Naive B cell (primary cell): ENCODE measurements around the gene SPTBN5. TPM values are rescaled to one million over a fixed set of nuclear protein-coding genes. Genes with fewer than 3 reads are reported as not detected.

Experiments used
- ATAC-seq, 2 donors: fragments of 150-1000 bp; cut with Tn5 transposase; 2 replicates each; pipeline ENCODE4 v1.10.0; 2021; ENCODE audit warnings: low read depth in 2 of 2, mild to moderate bottlenecking in 2 of 2, moderate library complexity in 2 of 2
- DNase-seq: peaks from one replicate; pipeline ENCODE4 v3.0.0; 2022
- H3K27ac Mint-ChIP-seq, 6 donors: one replicate each; pipeline ENCODE4 v1.8.0; 2020 to 2022; ENCODE audit warnings: mild to moderate bottlenecking in 6 of 6, mixed read lengths in 6 of 6, moderate library complexity in 5 of 6, inconsistent platforms in 2 of 6
- H3K27me3 Mint-ChIP-seq, 3 donors: one replicate each; pipeline ENCODE4 v1.8.0; 2021 to 2022; ENCODE audit warnings: mixed read lengths in 3 of 3, mild to moderate bottlenecking in 1 of 3
- H3K36me3 Mint-ChIP-seq, 2 donors: one replicate each; pipeline ENCODE4 v1.8.0; 2020 to 2022; ENCODE audit warnings: mixed read lengths in 2 of 2, inconsistent platforms in 1 of 2, mild to moderate bottlenecking in 1 of 2
- H3K4me1 Mint-ChIP-seq, 3 donors: one replicate each; pipeline ENCODE4 v1.8.0; 2020 to 2022; ENCODE audit warnings: mixed read lengths in 3 of 3, inconsistent platforms in 1 of 3, mild to moderate bottlenecking in 1 of 3, moderate library complexity in 1 of 3
- H3K4me3 Mint-ChIP-seq, 8 donors: one replicate each; pipeline ENCODE4 v1.8.0; 2020 to 2022; ENCODE audit warnings: mild to moderate bottlenecking in 8 of 8, mixed read lengths in 8 of 8, moderate library complexity in 8 of 8, inconsistent platforms in 2 of 8
- H3K9me3 Mint-ChIP-seq, 7 donors: one replicate each; pipeline ENCODE4 v1.8.0; 2020 to 2022; ENCODE audit warnings: mixed read lengths in 7 of 7, mild to moderate bottlenecking in 5 of 7, inconsistent platforms in 2 of 7, moderate library complexity in 1 of 7
- polyA plus RNA-seq, 6 donors: library from polyadenylated mRNA; unstranded; fragments of 300-500 nt; fragmentation: Illumina TruSeq; gene quantifications; one replicate each; pipeline ENCODE4 v1.2.3, GENCODE V29; 2021; ENCODE audit warnings: low read depth in 6 of 6

Gene SPTBN5
- polyA plus RNA-seq, 6 donors from 2014 or later, result not detected

- Mint-ChIP-seq H3K4me3 (peak overlapping the region in 7 of 8 donors; percentile 69 to 89 (median 81)), H3K4me1 (peaks cover 27 to 54% (median 54%) of the 10 kb centered on the region in 3 donors), H3K27ac (peak overlapping the region; percentile 49 to 96 (median 88)), H3K27me3 (no peaks in the 10 kb centered on the region), H3K9me3 (no peaks in the 10 kb centered on the region), H3K36me3 (no peaks in the 10 kb centered on the region)
- no peak for ATAC-seq
- DNase-seq, result no peak
Measured at GRCh38 chr15:41894251-41894790, 468 bp upstream of the SPTBN5 start.

- ATAC-seq, result peak; percentile 46 to 57
- Mint-ChIP-seq H3K4me1 (peaks cover 36 to 69% (median 68%) of the 10 kb centered on the region in 3 donors), H3K4me3 (peak overlapping the region in 7 of 8 donors; percentile 9 to 85 (median 64))
Measured at GRCh38 chr15:41892621-41893421, 1.0 kb downstream of the SPTBN5 start.

GRCh38 chr15:41891946-41892345 is 1.9 kb downstream of the SPTBN5 start:
- H3K27ac Mint-ChIP-seq, result peak overlapping the region in 4 of 6 donors; percentile 26 to 93 (median 49)
- H3K4me3 Mint-ChIP-seq, result peak overlapping the region in 1 of 8 donors; percentile 85

More at GRCh38 chr15:41892621-41893421, 1.0 kb downstream of the SPTBN5 start:
- Mint-ChIP-seq H3K9me3 (peaks cover 0 to 4% (median 0%) of the 10 kb centered on the region in 7 donors), H3K36me3 (no peaks in the 10 kb centered on the region), H3K27ac (peak overlapping the region in 5 of 6 donors; percentile 26 to 93 (median 82)), H3K27me3 (no peaks in the 10 kb centered on the region)
- peak; percentile 33 for DNase-seq

GRCh38 chr15:41891226-41891625 is 2.6 kb downstream of the SPTBN5 start:
- no peaks in the 10 kb centered on the region for H3K27me3 Mint-ChIP-seq
- peaks cover 0 to 4% (median 0%) of the 10 kb centered on the region in 7 donors for H3K9me3 Mint-ChIP-seq
- peaks cover 40 to 73% (median 71%) of the 10 kb centered on the region in 3 donors for H3K4me1 Mint-ChIP-seq
- peak overlapping the region in 2 of 6 donors; percentile 37 to 42 for H3K27ac Mint-ChIP-seq
- H3K4me3 Mint-ChIP-seq, result peak overlapping the region in 1 of 8 donors; percentile 25
- ATAC-seq (no peak), DNase-seq (no peak)
- H3K36me3 Mint-ChIP-seq, result no peaks in the 10 kb centered on the region

More at GRCh38 chr15:41891946-41892345, 1.9 kb downstream of the SPTBN5 start:
- H3K36me3 Mint-ChIP-seq, result no peaks in the 10 kb centered on the region
- DNase-seq (no peak), ATAC-seq (no peak)
- no peaks in the 10 kb centered on the region for H3K27me3 Mint-ChIP-seq
- peaks cover 40 to 76% (median 71%) of the 10 kb centered on the region in 3 donors for H3K4me1 Mint-ChIP-seq
- peaks cover 0 to 4% (median 0%) of the 10 kb centered on the region in 7 donors for H3K9me3 Mint-ChIP-seq

- DNase-seq (no peak), ATAC-seq (no peak)
- Mint-ChIP-seq H3K27me3 (no peaks in the 10 kb centered on the region), H3K4me1 (peaks cover 38 to 69% (median 65%) of the 10 kb centered on the region in 3 donors), H3K4me3 (peak overlapping the region in 2 of 8 donors; percentile 21 to 44), H3K9me3 (peaks cover 0 to 4% (median 0%) of the 10 kb centered on the region in 7 donors), H3K27ac (peak overlapping the region in 2 of 6 donors; percentile 29 to 47), H3K36me3 (no peaks in the 10 kb centered on the region)
Measured at GRCh38 chr15:41890050-41890690, 3.7 kb downstream of the SPTBN5 start.

- Mint-ChIP-seq H3K27me3 (no peaks in the 10 kb centered on the region), H3K27ac (peak overlapping the region in 5 of 6 donors; percentile 50 to 81 (median 60)), H3K4me1 (peaks cover 34 to 56% (median 55%) of the 10 kb centered on the region in 3 donors), H3K4me3 (peak overlapping the region in 5 of 8 donors; percentile 47 to 71 (median 50)), H3K36me3 (no peaks in the 10 kb centered on the region), H3K9me3 (peaks cover 0 to 4% (median 0%) of the 10 kb centered on the region in 7 donors)
- peak; percentile 38 to 41 for ATAC-seq
- no peak for DNase-seq
Measured at GRCh38 chr15:41888662-41889253, 5.1 kb downstream of the SPTBN5 start.

GRCh38 chr15:41887893-41888292 is 6.0 kb downstream of the SPTBN5 start:
- Mint-ChIP-seq H3K4me1 (peaks cover 33 to 53% (median 52%) of the 10 kb centered on the region in 3 donors), H3K9me3 (peaks cover 0 to 4% (median 0%) of the 10 kb centered on the region in 7 donors), H3K4me3 (peak overlapping the region in 4 of 8 donors; percentile 34 to 66 (median 48)), H3K36me3 (no peaks in the 10 kb centered on the region), H3K27ac (peak overlapping the region in 3 of 6 donors; percentile 59 to 78 (median 60)), H3K27me3 (no peaks in the 10 kb centered on the region)
- no peak for DNase-seq
- ATAC-seq, result no peak

- ATAC-seq, result no peak
- peaks cover 0 to 4% (median 0%) of the 10 kb centered on the region in 7 donors for H3K9me3 Mint-ChIP-seq
- H3K4me3 Mint-ChIP-seq, result peak overlapping the region in 5 of 8 donors; percentile 25 to 44 (median 36)
- H3K27ac Mint-ChIP-seq, result peak overlapping the region in 4 of 6 donors; percentile 27 to 71 (median 62)
- H3K4me1 Mint-ChIP-seq, result peaks cover 29 to 50% (median 47%) of the 10 kb centered on the region in 3 donors
- no peaks in the 10 kb centered on the region for H3K36me3 Mint-ChIP-seq
- DNase-seq, result no peak
- H3K27me3 Mint-ChIP-seq, result peaks cover 0 to 6% (median 0%) of the 10 kb centered on the region in 3 donors
Measured at GRCh38 chr15:41887161-41887560, 6.7 kb downstream of the SPTBN5 start.

GRCh38 chr15:41886741-41887140 is 7.1 kb downstream of the SPTBN5 start:
- Mint-ChIP-seq H3K4me1 (peaks cover 28 to 50% (median 43%) of the 10 kb centered on the region in 3 donors), H3K4me3 (no peak overlapping the region), H3K27me3 (peaks cover 0 to 6% (median 0%) of the 10 kb centered on the region in 3 donors), H3K36me3 (no peaks in the 10 kb centered on the region), H3K9me3 (peaks cover 0 to 4% (median 0%) of the 10 kb centered on the region in 7 donors), H3K27ac (peak overlapping the region in 1 of 6 donors; percentile 71)
- no peak for DNase-seq
- ATAC-seq, result no peak

- no peak overlapping the region for H3K4me3 Mint-ChIP-seq
Measured at GRCh38 chr15:41885841-41886240, 8.0 kb downstream of the SPTBN5 start.

GRCh38 chr15:41885321-41885720 is 8.5 kb downstream of the SPTBN5 start:
- DNase-seq (no peak), ATAC-seq (no peak)
- Mint-ChIP-seq H3K4me1 (peaks cover 37 to 56% (median 42%) of the 10 kb centered on the region in 3 donors), H3K27ac (peak overlapping the region in 1 of 6 donors; percentile 58), H3K9me3 (peaks cover 0 to 4% (median 0%) of the 10 kb centered on the region in 7 donors), H3K36me3 (no peaks in the 10 kb centered on the region), H3K27me3 (peaks cover 8 to 19% (median 14%) of the 10 kb centered on the region in 3 donors), H3K4me3 (no peak overlapping the region)

More at GRCh38 chr15:41885841-41886240, 8.0 kb downstream of the SPTBN5 start:
- ATAC-seq (no peak), DNase-seq (no peak)
- peaks cover 5 to 13% (median 8%) of the 10 kb centered on the region in 3 donors for H3K27me3 Mint-ChIP-seq
- peak overlapping the region in 1 of 6 donors; percentile 58 for H3K27ac Mint-ChIP-seq
- H3K4me1 Mint-ChIP-seq, result peaks cover 33 to 56% (median 42%) of the 10 kb centered on the region in 3 donors
- no peaks in the 10 kb centered on the region for H3K36me3 Mint-ChIP-seq
- H3K9me3 Mint-ChIP-seq, result peaks cover 0 to 4% (median 0%) of the 10 kb centered on the region in 7 donors

- Mint-ChIP-seq H3K9me3 (peaks cover 0 to 4% (median 0%) of the 10 kb centered on the region in 7 donors), H3K27ac (no peak overlapping the region), H3K36me3 (no peaks in the 10 kb centered on the region), H3K27me3 (peaks cover 11 to 25% (median 21%) of the 10 kb centered on the region in 3 donors), H3K4me1 (peaks cover 35 to 50% (median 37%) of the 10 kb centered on the region in 3 donors), H3K4me3 (peak overlapping the region in 3 of 8 donors; percentile 45 to 58 (median 48))
- DNase-seq (no peak), ATAC-seq (no peak)
Measured at GRCh38 chr15:41884458-41884857, 9.4 kb downstream of the SPTBN5 start.
